ENCODE measurements around the gene GFPT2.

The GFPT2 gene

GRCh38 chr5:180336234-180337020 is 16.7 kb downstream of the GFPT2 start:
- H3K4me3 Mint-ChIP-seq: no peak overlapping the region
- CTCF ChIA-PET: interaction anchor here (3.2 kb wide), 1 partner anchor 8 kb away, joined by 10 read pairs; no protein-coding TSS in a partner anchor
- H3K36me3 Mint-ChIP-seq: no peaks in the 10 kb centered on the region
- H3K27me3 Mint-ChIP-seq: peaks cover 25% of the 10 kb centered on the region
- no peak overlapping the region for H3K27ac Mint-ChIP-seq
- DNase-seq: no peak
- no peaks in the 10 kb centered on the region for H3K4me1 Mint-ChIP-seq
- no peaks in the 10 kb centered on the region for H3K9me3 Mint-ChIP-seq

- Mint-ChIP-seq H3K4me1 (no peaks in the 10 kb centered on the region), H3K36me3 (no peaks in the 10 kb centered on the region), H3K27me3 (peaks cover 32% of the 10 kb centered on the region), H3K4me3 (no peak overlapping the region), H3K27ac (no peak overlapping the region), H3K9me3 (no peaks in the 10 kb centered on the region)
- no peak for DNase-seq
- CTCF ChIA-PET: no interaction called here
These were observed 17.4 kb downstream of the GFPT2 start for GRCh38 chr5:180335614-180336233.

- Mint-ChIP-seq H3K27ac (no peak overlapping the region), H3K36me3 (no peaks in the 10 kb centered on the region), H3K9me3 (no peaks in the 10 kb centered on the region), H3K4me1 (no peaks in the 10 kb centered on the region), H3K4me3 (no peak overlapping the region), H3K27me3 (peaks cover 34% of the 10 kb centered on the region)
- CTCF ChIA-PET: no interaction called here
- no peak for DNase-seq
These were observed 18.2 kb downstream of the GFPT2 start for GRCh38 chr5:180334751-180335613.

GRCh38 chr5:180334176-180334575 is 19.0 kb downstream of the GFPT2 start:
- Mint-ChIP-seq H3K4me3 (no peak overlapping the region), H3K27ac (no peak overlapping the region), H3K9me3 (no peaks in the 10 kb centered on the region), H3K36me3 (no peaks in the 10 kb centered on the region), H3K4me1 (no peaks in the 10 kb centered on the region), H3K27me3 (peaks cover 34% of the 10 kb centered on the region)
- no peak for DNase-seq
- CTCF ChIA-PET: interaction anchor here (1.3 kb wide), 1 partner anchor 18 kb away, joined by 3 read pairs; no protein-coding TSS in a partner anchor

- H3K27ac Mint-ChIP-seq: no peak overlapping the region
- peaks cover 34% of the 10 kb centered on the region for H3K27me3 Mint-ChIP-seq
- CTCF ChIA-PET: interaction anchor here (1.3 kb wide), 1 partner anchor 17 kb away, joined by 3 read pairs; no protein-coding TSS in a partner anchor
- H3K4me3 Mint-ChIP-seq: no peak overlapping the region
- no peak for DNase-seq
- no peaks in the 10 kb centered on the region for H3K9me3 Mint-ChIP-seq
- H3K36me3 Mint-ChIP-seq: no peaks in the 10 kb centered on the region
- H3K4me1 Mint-ChIP-seq: no peaks in the 10 kb centered on the region
These were observed 19.5 kb downstream of the GFPT2 start for GRCh38 chr5:180333661-180334060.

- H3K36me3 Mint-ChIP-seq: no peaks in the 10 kb centered on the region
- CTCF ChIA-PET: interaction anchor here (1.1 to 1.3 kb wide), 2 partner anchors 17 to 19 kb away, joined by 3 read pairs; no protein-coding TSS in a partner anchor
- no peaks in the 10 kb centered on the region for H3K4me1 Mint-ChIP-seq
- no peak for DNase-seq
- no peak overlapping the region for H3K4me3 Mint-ChIP-seq
- no peaks in the 10 kb centered on the region for H3K9me3 Mint-ChIP-seq
- H3K27me3 Mint-ChIP-seq: peaks cover 31% of the 10 kb centered on the region
- H3K27ac Mint-ChIP-seq: no peak overlapping the region
These were observed 20.3 kb downstream of the GFPT2 start for GRCh38 chr5:180332861-180333260.

GRCh38 chr5:180332051-180332517 is 21.1 kb downstream of the GFPT2 start:
- CTCF ChIA-PET: interaction anchor here (1.1 kb wide), 1 partner anchor 18 kb away, joined by 3 read pairs; no protein-coding TSS in a partner anchor
- H3K4me3 Mint-ChIP-seq: no peak overlapping the region
- no peaks in the 10 kb centered on the region for H3K4me1 Mint-ChIP-seq
- no peak for DNase-seq
- peaks cover 35% of the 10 kb centered on the region for H3K27me3 Mint-ChIP-seq
- no peaks in the 10 kb centered on the region for H3K36me3 Mint-ChIP-seq
- H3K9me3 Mint-ChIP-seq: no peaks in the 10 kb centered on the region
- H3K27ac Mint-ChIP-seq: no peak overlapping the region

GRCh38 chr5:180331647-180331950 is 21.5 kb downstream of the GFPT2 start:
- Mint-ChIP-seq H3K4me3 (no peak overlapping the region), H3K27me3 (peaks cover 36% of the 10 kb centered on the region), H3K27ac (no peak overlapping the region), H3K4me1 (no peaks in the 10 kb centered on the region), H3K9me3 (no peaks in the 10 kb centered on the region), H3K36me3 (no peaks in the 10 kb centered on the region)
- no peak for DNase-seq
- CTCF ChIA-PET: no interaction called here

GRCh38 chr5:180330810-180331646 is 22.1 kb downstream of the GFPT2 start:
- H3K9me3 Mint-ChIP-seq: no peaks in the 10 kb centered on the region
- CTCF ChIA-PET: interaction anchor here (0.9 kb wide), 1 partner anchor 37 kb away, joined by 3 read pairs; no protein-coding TSS in a partner anchor
- H3K27me3 Mint-ChIP-seq: peaks cover 36% of the 10 kb centered on the region
- H3K4me1 Mint-ChIP-seq: no peaks in the 10 kb centered on the region
- H3K4me3 Mint-ChIP-seq: no peak overlapping the region
- no peak overlapping the region for H3K27ac Mint-ChIP-seq
- no peak for DNase-seq
- no peaks in the 10 kb centered on the region for H3K36me3 Mint-ChIP-seq

- H3K4me1 Mint-ChIP-seq: no peaks in the 10 kb centered on the region
- CTCF ChIA-PET: interaction anchor here (0.9 kb wide), 1 partner anchor 36 kb away, joined by 3 read pairs; no protein-coding TSS in a partner anchor
- no peak overlapping the region for H3K27ac Mint-ChIP-seq
- H3K36me3 Mint-ChIP-seq: no peaks in the 10 kb centered on the region
- H3K27me3 Mint-ChIP-seq: peaks cover 36% of the 10 kb centered on the region
- no peak overlapping the region for H3K4me3 Mint-ChIP-seq
- no peaks in the 10 kb centered on the region for H3K9me3 Mint-ChIP-seq
- DNase-seq: no peak
These were observed 22.9 kb downstream of the GFPT2 start for GRCh38 chr5:180330270-180330648.

- Mint-ChIP-seq H3K36me3 (no peaks in the 10 kb centered on the region), H3K27me3 (peaks cover 36% of the 10 kb centered on the region), H3K4me1 (no peaks in the 10 kb centered on the region), H3K27ac (no peak overlapping the region), H3K9me3 (no peaks in the 10 kb centered on the region), H3K4me3 (no peak overlapping the region)
- CTCF ChIA-PET: interaction anchor here (1.0 to 2.5 kb wide), 7 partner anchors 10 to 57 kb away, joined by 3 to 51 read pairs (median 11); no protein-coding TSS in a partner anchor
- DNase-seq: no peak
These were observed 23.4 kb downstream of the GFPT2 start for GRCh38 chr5:180329606-180330269.

GRCh38 chr5:180329138-180329435 is 24.0 kb downstream of the GFPT2 start:
- Mint-ChIP-seq H3K4me3 (no peak overlapping the region), H3K9me3 (no peaks in the 10 kb centered on the region), H3K4me1 (no peaks in the 10 kb centered on the region), H3K36me3 (no peaks in the 10 kb centered on the region), H3K27me3 (peaks cover 35% of the 10 kb centered on the region), H3K27ac (no peak overlapping the region)
- DNase-seq: no peak
- CTCF ChIA-PET: interaction anchor here (0.6 to 2.5 kb wide), 20 partner anchors 9 to 201 kb away, joined by 3 to 51 read pairs (median 5); partner anchors contain the start of gene GFPT2
